DND-41 (cell line): ENCODE results near the gene SLC15A5.

Experiments
- EZH2 ChIP-seq: IDR thresholded peaks from 3 replicates; pipeline ENCODE4 v1.6.1; 2012; ENCODE audit warnings: borderline replicate concordance, low read depth, mild to moderate bottlenecking, moderate library complexity, low read length, inconsistent platforms; ENCODE audit not compliant: severe bottlenecking
- TF ChIP-seq, protein P1 (sequence below): IDR thresholded peaks from 2 replicates; pipeline ENCODE4 v1.5.1; 2012; ENCODE audit warnings: borderline replicate concordance, low read length, moderate library complexity, mild to moderate bottlenecking; ENCODE audit not compliant: poor library complexity, severe bottlenecking; ENCODE audit errors: extremely low read depth

DNA sequence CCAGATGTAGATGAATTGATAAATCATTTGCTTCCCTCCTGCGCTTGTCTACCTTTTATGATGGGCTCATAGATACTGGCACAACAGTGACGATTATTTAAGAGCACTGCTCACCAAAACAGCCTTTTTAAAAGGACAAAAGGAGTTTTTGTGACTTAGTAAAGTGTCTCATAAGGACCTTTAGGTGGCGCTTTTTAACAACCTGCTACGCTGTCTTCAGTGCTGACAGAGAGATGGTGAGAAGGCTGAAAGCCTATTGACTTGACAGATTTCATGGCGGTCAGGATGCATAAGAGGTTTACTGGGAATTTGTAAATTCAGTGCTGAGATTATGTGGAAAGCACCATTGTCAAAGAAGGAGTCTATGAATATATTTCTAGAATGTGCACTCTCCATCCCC, 87.6 kb downstream of the SLC15A5 start:
- TF ChIP-seq, protein P1, sequence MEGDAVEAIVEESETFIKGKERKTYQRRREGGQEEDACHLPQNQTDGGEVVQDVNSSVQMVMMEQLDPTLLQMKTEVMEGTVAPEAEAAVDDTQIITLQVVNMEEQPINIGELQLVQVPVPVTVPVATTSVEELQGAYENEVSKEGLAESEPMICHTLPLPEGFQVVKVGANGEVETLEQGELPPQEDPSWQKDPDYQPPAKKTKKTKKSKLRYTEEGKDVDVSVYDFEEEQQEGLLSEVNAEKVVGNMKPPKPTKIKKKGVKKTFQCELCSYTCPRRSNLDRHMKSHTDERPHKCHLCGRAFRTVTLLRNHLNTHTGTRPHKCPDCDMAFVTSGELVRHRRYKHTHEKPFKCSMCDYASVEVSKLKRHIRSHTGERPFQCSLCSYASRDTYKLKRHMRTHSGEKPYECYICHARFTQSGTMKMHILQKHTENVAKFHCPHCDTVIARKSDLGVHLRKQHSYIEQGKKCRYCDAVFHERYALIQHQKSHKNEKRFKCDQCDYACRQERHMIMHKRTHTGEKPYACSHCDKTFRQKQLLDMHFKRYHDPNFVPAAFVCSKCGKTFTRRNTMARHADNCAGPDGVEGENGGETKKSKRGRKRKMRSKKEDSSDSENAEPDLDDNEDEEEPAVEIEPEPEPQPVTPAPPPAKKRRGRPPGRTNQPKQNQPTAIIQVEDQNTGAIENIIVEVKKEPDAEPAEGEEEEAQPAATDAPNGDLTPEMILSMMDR = no peak
- TF ChIP-seq EZH2 = no peak
